HFFc6 (cell line): ENCODE results near the gene TEAD3. TPM values are rescaled to one million over a fixed set of nuclear protein-coding genes. Genes with fewer than 3 reads are reported as not detected.
A peak's percentile ranks its signal among the peaks of the same experiment; 100 is the strongest.

Experiments
- DNase-seq: peaks from one replicate; pipeline ENCODE4 v3.0.0-alpha.2; 2018
- H3K27ac Mint-ChIP-seq: 2 replicates; pipeline ENCODE4 v1.8.0; 2020; ENCODE audit warnings: mild to moderate bottlenecking, mixed read lengths
- H3K27me3 Mint-ChIP-seq: 2 replicates; pipeline ENCODE4 v1.8.0; 2021; ENCODE audit warnings: mild to moderate bottlenecking, moderate library complexity, mixed read lengths; ENCODE audit not compliant: insufficient read depth
- H3K36me3 Mint-ChIP-seq: 2 replicates; pipeline ENCODE4 v1.8.0; 2021; ENCODE audit warnings: low read depth, mixed read lengths
- H3K4me1 Mint-ChIP-seq: 2 replicates; pipeline ENCODE4 v1.8.0; 2020; ENCODE audit warnings: low read depth, mixed read lengths
- H3K4me3 Mint-ChIP-seq: 2 replicates; pipeline ENCODE4 v1.8.0; 2020; ENCODE audit warnings: mild to moderate bottlenecking, moderate library complexity, mixed read lengths
- H3K9me3 Mint-ChIP-seq: 2 replicates; pipeline ENCODE4 v1.8.0; 2020; ENCODE audit warnings: mild to moderate bottlenecking, mixed read lengths
- CTCF ChIP-seq: fragments of 200-600 bp; sonication (generic); IDR thresholded peaks from 2 replicates; pipeline ENCODE4 v1.5.0; 2021; ENCODE audit warnings: antibody characterized with exemption, mild to moderate bottlenecking
- total RNA-seq, 6 experiments: library from RNA; stranded (reverse); fragmentation: NEBNext Ultra II Directional; extraction: Animal tissue kit (Norgen Biotek cat#: 25700); gene quantifications; 2 replicates in 1 of 6; 3 replicates in 5 of 6; pipeline ENCODE4 v1.2.3, GENCODE V29; 2021

TEAD3 gene
- total RNA-seq, 6 experiments from 2014 or later, result 34.2 to 39.5 (median 36.5) TPM

GRCh38 chr6:35501784-35502183 lies 4.9 kb upstream of the TEAD3 start:
- Mint-ChIP-seq H3K4me3 (no peak overlapping the region), H3K27me3 (peaks cover 11% of the 10 kb centered on the region)
- DNase-seq, result no peak

GRCh38 chr6:35500782-35501181 lies 3.9 kb upstream of the TEAD3 start:
- Mint-ChIP-seq H3K9me3 (no peaks in the 10 kb centered on the region), H3K27ac (peak overlapping the region; percentile 51; the same call in 1 of the 2 replicates), H3K4me3 (no peak overlapping the region), H3K27me3 (peaks cover 11% of the 10 kb centered on the region), H3K4me1 (peaks cover 22% of the 10 kb centered on the region), H3K36me3 (no peaks in the 10 kb centered on the region)
- peak; percentile 55 for DNase-seq
- no peak for TF ChIP-seq CTCF

More at GRCh38 chr6:35501784-35502183, 4.9 kb upstream of the TEAD3 start:
- TF ChIP-seq CTCF, result no peak
- Mint-ChIP-seq H3K9me3 (no peaks in the 10 kb centered on the region), H3K4me1 (peaks cover 22% of the 10 kb centered on the region), H3K36me3 (no peaks in the 10 kb centered on the region), H3K27ac (no peak overlapping the region)

GRCh38 chr6:35499372-35499771 lies 2.5 kb upstream of the TEAD3 start:
- Mint-ChIP-seq H3K27me3 (peaks cover 6% of the 10 kb centered on the region), H3K4me1 (peaks cover 32% of the 10 kb centered on the region), H3K9me3 (no peaks in the 10 kb centered on the region), H3K36me3 (no peaks in the 10 kb centered on the region), H3K27ac (no peak overlapping the region), H3K4me3 (no peak overlapping the region)
- no peak for DNase-seq
- TF ChIP-seq CTCF, result no peak

- DNase-seq, result no peak
- Mint-ChIP-seq H3K27me3 (peaks cover 4% of the 10 kb centered on the region), H3K4me3 (peak overlapping the region; percentile 83), H3K36me3 (no peaks in the 10 kb centered on the region), H3K4me1 (peaks cover 40% of the 10 kb centered on the region), H3K9me3 (no peaks in the 10 kb centered on the region), H3K27ac (peak overlapping the region; percentile 70)
- TF ChIP-seq CTCF, result no peak
Observed at GRCh38 chr6:35498422-35499067, 1.7 kb upstream of the TEAD3 start.

- Mint-ChIP-seq H3K27ac (peak overlapping the region; percentile 87), H3K9me3 (no peaks in the 10 kb centered on the region), H3K27me3 (peaks cover 4% of the 10 kb centered on the region), H3K4me1 (peaks cover 48% of the 10 kb centered on the region), H3K4me3 (peak overlapping the region; percentile 83), H3K36me3 (no peaks in the 10 kb centered on the region)
- peak; percentile 27 for DNase-seq
- peak; percentile 37 for TF ChIP-seq CTCF
Observed at GRCh38 chr6:35497571-35498421, 917 bp upstream of the TEAD3 start.
